Stomach (tissue), 9 donors: ENCODE data around the gene SNAP47. TPM values are rescaled to one million over a fixed set of nuclear protein-coding genes. Genes with fewer than 3 reads are reported as not detected.

Experiments
- DNase-seq, 2 donors: peaks; one replicate each; pipeline versions ENCODE4 v3.0.0 to v3.0.0-alpha.2; 2013 to 2019
- H3K27ac ChIP-seq, 5 donors: fragments of 200-600 bp in 4 of 5; sonication (generic) in 4 of 5; one replicate each; pipeline ENCODE4 v1.5.1; 2013 to 2019; ENCODE audit warnings: mild to moderate bottlenecking in 1 of 5, moderate library complexity in 1 of 5
- H3K27me3 ChIP-seq, 3 donors: fragments of 200-600 bp; sonication (generic); one replicate each; pipeline ENCODE4 v1.5.1; 2017 to 2019; ENCODE audit warnings: mixed run types in 1 of 3
- H3K36me3 ChIP-seq, 4 donors: fragments of 200-600 bp; sonication (generic); 1 replicate in 3 of 4; 2 replicates in 1 of 4; pipeline ENCODE4 v1.5.1; 2016 to 2019
- H3K4me1 ChIP-seq, 4 donors: fragments of 200-600 bp; sonication (generic); one replicate each; pipeline ENCODE4 v1.5.1; 2016 to 2019
- H3K4me3 ChIP-seq, 4 donors: fragments of 200-600 bp; sonication (generic) in 3 of 4; one replicate each; pipeline ENCODE4 v1.5.1; 2016 to 2019; ENCODE audit warnings: mild to moderate bottlenecking in 1 of 4
- H3K9me3 ChIP-seq, 4 donors: fragments of 200-600 bp; sonication (generic); one replicate each; pipeline ENCODE4 v1.5.1; 2016 to 2019
- EP300 ChIP-seq: sonication (generic); formaldehyde crosslinking; IDR thresholded peaks from one replicate; pipeline ENCODE4 v1.6.1; 2017; ENCODE audit warnings: antibody characterized with exemption
- POLR2A ChIP-seq, 4 donors: fragments of 450-650 bp; IDR thresholded peaks; one replicate each; pipeline ENCODE4 v1.6.1; 2016; ENCODE audit warnings: antibody characterized with exemption in 4 of 4, control low read depth in 2 of 4, mild to moderate bottlenecking in 1 of 4, moderate library complexity in 1 of 4
- POLR2AphosphoS5 ChIP-seq, 3 donors: sonication (generic); formaldehyde crosslinking; IDR thresholded peaks; one replicate each; pipeline ENCODE4 v1.6.1; 2016; ENCODE audit warnings: antibody characterized with exemption in 3 of 3
- WGBS, 5 donors: extraction: QIAGEN DNeasy Blood & Tissue Kit in 3 of 5; methylation state at CpG; one replicate each; pipeline versions ENCODE4 v1.1.5 to v1.1.7; 2013 to 2018; 5-methylcytosine and 5-hydroxymethylcytosine counted together
- intact Hi-C: fragments of 100-400 bp; cut with DNase I; formaldehyde crosslinking; loops from one replicate; pipeline ENCODE4 v1.15.1; 2023; ENCODE audit warnings: low total_unique reads
- polyA plus RNA-seq, 3 donors: library from polyadenylated mRNA; stranded (reverse); fragments of 200-250 nt; gene quantifications; one replicate each; pipeline ENCODE4 v1.2.3, GENCODE V29; 2013
- total RNA-seq, 5 donors: library from RNA; depleted of rRNA; stranded (reverse); fragments of >200 nt; gene quantifications; one replicate each; pipeline versions ENCODE4 v1.1.0 to v1.2.3, GENCODE V29; 2014 to 2016
- TF ChIP-seq, protein P1 (sequence below), 7 experiments: fragments of 450-650 bp in 4 of 7; fragments of 200-600 bp in 3 of 7; sonication (generic) in 3 of 7; IDR thresholded peaks; one replicate each; pipeline ENCODE4 v1.5.1; 2016 to 2019; ENCODE audit warnings: antibody characterized with exemption in 7 of 7, control low read depth in 2 of 7, mild to moderate bottlenecking in 1 of 7
- donor health status: healthy with polysubstance abuse.
- donor health status: Bipolar disorder and iron deficiency.
- donor health status: healthy.

The SNAP47 gene
- total and polyA plus RNA-seq, 8 donors = 13.7 to 117 (median 27.3) TPM

DNA sequence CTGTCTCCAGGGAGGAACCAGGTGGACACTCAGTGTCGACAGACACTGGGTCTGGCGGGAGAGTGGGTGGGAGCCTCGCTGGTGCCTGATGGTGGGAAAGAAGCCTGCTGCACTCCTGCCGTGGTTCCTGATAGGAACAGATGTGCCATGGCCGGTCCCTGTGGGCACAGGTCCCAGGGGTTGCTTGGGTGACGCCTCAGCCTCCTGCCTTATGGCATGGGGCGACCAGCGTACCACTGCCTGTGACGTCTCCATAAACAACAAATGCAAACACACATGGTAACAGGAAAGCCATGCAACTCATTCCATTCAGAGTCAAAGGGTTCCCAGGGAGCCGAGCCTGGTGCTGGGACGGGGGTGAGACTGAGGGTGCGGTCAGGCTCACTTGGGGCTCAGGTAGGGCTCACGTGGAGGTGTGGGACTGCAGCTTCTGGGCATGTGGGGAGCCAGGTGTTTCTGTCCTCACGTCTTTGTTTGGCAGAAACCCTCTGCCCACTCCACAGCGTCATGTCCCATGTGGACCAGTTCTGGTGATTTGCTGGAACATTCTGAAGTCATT lies 34.8 kb downstream of the SNAP47 start:
- WGBS, 5 donors = 88 to 92% (median 91%) methylated on average over 15 of the region's 15 CpGs
- Histone ChIP-seq H3K9me3 (no peaks in the 10 kb centered on the region), H3K27me3 (no peaks in the 10 kb centered on the region), H3K4me1 (peaks cover 0 to 29% (median 9%) of the 10 kb centered on the region in 4 donors), H3K36me3 (peaks cover 29 to 82% (median 71%) of the 10 kb centered on the region in 4 donors), H3K27ac (no peak overlapping the region), H3K4me3 (no peak overlapping the region)
- TF ChIP-seq POLR2A (IDR thresholded peaks at IDR 0.05) = no peak
- TF ChIP-seq, protein P1, sequence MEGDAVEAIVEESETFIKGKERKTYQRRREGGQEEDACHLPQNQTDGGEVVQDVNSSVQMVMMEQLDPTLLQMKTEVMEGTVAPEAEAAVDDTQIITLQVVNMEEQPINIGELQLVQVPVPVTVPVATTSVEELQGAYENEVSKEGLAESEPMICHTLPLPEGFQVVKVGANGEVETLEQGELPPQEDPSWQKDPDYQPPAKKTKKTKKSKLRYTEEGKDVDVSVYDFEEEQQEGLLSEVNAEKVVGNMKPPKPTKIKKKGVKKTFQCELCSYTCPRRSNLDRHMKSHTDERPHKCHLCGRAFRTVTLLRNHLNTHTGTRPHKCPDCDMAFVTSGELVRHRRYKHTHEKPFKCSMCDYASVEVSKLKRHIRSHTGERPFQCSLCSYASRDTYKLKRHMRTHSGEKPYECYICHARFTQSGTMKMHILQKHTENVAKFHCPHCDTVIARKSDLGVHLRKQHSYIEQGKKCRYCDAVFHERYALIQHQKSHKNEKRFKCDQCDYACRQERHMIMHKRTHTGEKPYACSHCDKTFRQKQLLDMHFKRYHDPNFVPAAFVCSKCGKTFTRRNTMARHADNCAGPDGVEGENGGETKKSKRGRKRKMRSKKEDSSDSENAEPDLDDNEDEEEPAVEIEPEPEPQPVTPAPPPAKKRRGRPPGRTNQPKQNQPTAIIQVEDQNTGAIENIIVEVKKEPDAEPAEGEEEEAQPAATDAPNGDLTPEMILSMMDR (IDR thresholded peaks at IDR 0.05) = no peak
- no peak for TF ChIP-seq EP300
- TF ChIP-seq POLR2AphosphoS5 (IDR thresholded peaks at IDR 0.05) = no peak
- DNase-seq = no peak
- intact Hi-C loops = no loop called here

DNA sequence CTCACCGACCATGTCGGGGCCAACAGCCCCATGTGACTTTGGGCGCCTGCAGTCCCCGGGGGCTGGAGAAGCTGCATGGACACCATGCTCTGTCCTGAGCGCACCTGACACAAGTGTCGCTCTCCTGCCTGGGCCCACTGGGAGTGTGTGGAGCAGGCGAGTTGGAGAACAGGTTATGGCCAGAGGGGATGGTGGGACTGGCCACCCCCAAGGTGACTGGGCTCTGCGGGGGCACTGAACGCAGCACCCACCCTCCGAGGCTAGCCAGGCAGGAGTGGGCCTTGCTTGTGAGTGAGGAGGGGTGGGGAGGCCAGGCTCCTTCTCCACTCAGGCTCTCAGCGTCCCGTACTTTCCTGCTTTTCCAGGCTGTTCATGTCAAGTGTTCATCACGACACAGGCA lies 35.6 kb downstream of the SNAP47 start:
- intact Hi-C loops = no loop called here
- Histone ChIP-seq H3K27ac (no peak overlapping the region), H3K4me3 (no peak overlapping the region), H3K36me3 (peaks cover 29 to 86% (median 69%) of the 10 kb centered on the region in 4 donors), H3K4me1 (peaks cover 0 to 31% (median 9%) of the 10 kb centered on the region in 4 donors), H3K27me3 (no peaks in the 10 kb centered on the region), H3K9me3 (no peaks in the 10 kb centered on the region)
- no peak for TF ChIP-seq POLR2A (IDR thresholded peaks at IDR 0.05)
- TF ChIP-seq, protein P1 (IDR thresholded peaks at IDR 0.05) = no peak
- TF ChIP-seq POLR2AphosphoS5 (IDR thresholded peaks at IDR 0.05) = no peak
- TF ChIP-seq EP300 = no peak
- DNase-seq = no peak
- 88 to 97% (median 96%) methylated on average over 10 to 13 of the region's 13 CpGs for WGBS, 5 donors

DNA sequence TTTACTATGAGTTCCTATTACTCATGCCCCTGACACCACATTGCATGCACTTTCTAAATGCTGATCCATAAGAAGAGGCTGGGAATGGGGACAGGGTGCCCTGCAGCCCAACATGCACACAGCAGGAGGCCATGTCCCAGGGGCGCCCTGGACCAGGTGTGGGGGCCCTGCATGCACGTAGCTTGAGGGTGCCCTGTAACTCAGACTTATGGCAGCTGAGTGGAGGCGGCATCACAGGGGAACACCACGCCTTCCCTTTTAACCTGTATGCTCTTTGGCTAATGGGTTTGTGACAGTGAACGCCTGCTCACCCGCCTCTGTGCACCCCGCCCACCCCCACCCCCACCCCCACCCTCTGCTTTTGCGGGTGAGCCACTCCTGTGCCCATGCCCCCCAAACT lies 36.1 kb downstream of the SNAP47 start:
- peaks cover 29 to 89% (median 74%) of the 10 kb centered on the region in 4 donors for H3K36me3 ChIP-seq
- H3K4me3 ChIP-seq = no peak overlapping the region
- H3K4me1 ChIP-seq = peaks cover 0 to 30% (median 7%) of the 10 kb centered on the region in 4 donors
- WGBS, 5 donors = 88 to 96% (median 95%) methylated on average over 8 of the region's 8 CpGs
- no peaks in the 10 kb centered on the region for H3K9me3 ChIP-seq
- no peak for DNase-seq
- no peak overlapping the region for H3K27ac ChIP-seq
- intact Hi-C loops = no loop called here
- no peaks in the 10 kb centered on the region for H3K27me3 ChIP-seq
- TF ChIP-seq EP300 (no peak), POLR2AphosphoS5 (IDR thresholded peaks at IDR 0.05) (no peak), POLR2A (IDR thresholded peaks at IDR 0.05) (no peak)
- TF ChIP-seq, protein P1 (IDR thresholded peaks at IDR 0.05) = no peak

DNA sequence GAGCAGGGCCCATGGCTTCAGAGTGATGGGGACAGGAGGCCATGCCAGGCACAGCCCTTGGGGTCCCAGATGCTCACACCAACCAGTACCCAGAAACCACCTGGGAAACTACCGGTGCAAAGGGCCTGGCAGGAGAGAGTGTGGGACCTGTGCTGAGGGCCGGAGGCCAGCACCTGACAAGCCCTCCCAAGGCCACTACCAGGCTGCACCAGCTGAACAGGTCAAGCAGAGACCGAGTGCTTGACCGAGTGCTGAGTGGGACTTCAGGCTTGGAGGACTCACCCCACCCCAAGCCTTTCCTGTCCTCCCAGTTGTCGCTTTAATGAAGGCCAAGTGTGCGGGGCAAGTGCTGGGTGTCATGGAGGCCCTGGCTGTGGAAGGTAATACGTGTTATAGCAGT lies 36.5 kb downstream of the SNAP47 start:
- no peaks in the 10 kb centered on the region for H3K27me3 ChIP-seq
- H3K4me3 ChIP-seq = no peak overlapping the region
- H3K36me3 ChIP-seq = peaks cover 28 to 89% (median 74%) of the 10 kb centered on the region in 4 donors
- intact Hi-C loops = no loop called here
- H3K27ac ChIP-seq = no peak overlapping the region
- peaks cover 0 to 32% (median 7%) of the 10 kb centered on the region in 4 donors for H3K4me1 ChIP-seq
- H3K9me3 ChIP-seq = no peaks in the 10 kb centered on the region
- DNase-seq = no peak
- TF ChIP-seq POLR2A (IDR thresholded peaks at IDR 0.05) = no peak
- no peak for TF ChIP-seq POLR2AphosphoS5 (IDR thresholded peaks at IDR 0.05)
- TF ChIP-seq EP300 = no peak
- TF ChIP-seq, protein P1 (IDR thresholded peaks at IDR 0.05) = no peak
- WGBS, 5 donors = 95 to 99% (median 95%) methylated on average over 5 to 7 of the region's 7 CpGs
